K562 (cell line): Measurements from ENCODE around the gene TEDDM1. TPM values are rescaled to one million over a fixed set of nuclear protein-coding genes. Genes with fewer than 3 reads are reported as not detected.

ENCODE experiments used
- ATAC-seq: fragments of 200-7000 bp; cut with Tn5 transposase; 3 replicates; pipeline ENCODE4 v1.9.1; 2020; ENCODE audit warnings: moderate library complexity
- BruUV-seq: library from RNA; stranded (reverse); fragments of 400-500 nt; replicated peaks from 2 replicates; lab custom pipeline; 2021; lab: Mats Ljungman, UMichigan
- CTCF ChIA-PET: fragments of 300-600 bp; formaldehyde crosslinking; extraction: SDS; loops from one replicate; lab custom pipeline; 2021; ENCODE audit warnings: low intra/inter-chr PET ratio; lab: Yijun Ruan, JAX
- POLR2A ChIA-PET: fragments of 300-600, 350-650 bp; sonication (Branson Sonifier 250); formaldehyde crosslinking; extraction: SDS; loops from one replicate; lab custom pipeline; 2021; ENCODE audit warnings: antibody characterized with exemption, inconsistent platforms; lab: Yijun Ruan, JAX
- DNase-seq, 4 experiments: peaks; one replicate each; pipeline versions ENCODE4 v3.0.0 to v3.0.0-alpha.2; 2011 to 2018; ENCODE audit warnings: low spot score in 3 of 4, mixed read lengths in 3 of 4; ENCODE audit errors: extremely low read depth in 1 of 4
- FAIRE-seq: peaks from 2 replicates; lab custom pipeline; 2011; peaks lifted over from hg19 to GRCh38; lab: Jason Lieb, UNC
- H2AFZ ChIP-seq: 2 replicates; pipeline ENCODE4 v1.6.0; 2011; ENCODE audit warnings: low read depth, low read length, control low read depth, inconsistent platforms
- H3K27ac ChIP-seq: fragments of 200-600 bp; 3 replicates; pipeline ENCODE4 v1.8.0; 2011; ENCODE audit warnings: low read depth, mild to moderate bottlenecking, control low read depth, inconsistent platforms, low read length, moderate library complexity, mixed read lengths; ENCODE audit errors: extremely low read depth
- H3K27me3 ChIP-seq, 2 experiments: fragments of 300-600 bp in 1 of 2; 2 replicates in 1 of 2; 3 replicates in 1 of 2; pipeline versions ENCODE4 v1.6.0 to v1.8.0; 2011; ENCODE audit warnings: inconsistent platforms in 2 of 2, low read length in 2 of 2, mild to moderate bottlenecking in 1 of 2, mixed read lengths in 1 of 2, moderate library complexity in 1 of 2; ENCODE audit not compliant: control insufficient read depth in 2 of 2, insufficient read depth in 2 of 2
- H3K36me3 ChIP-seq: fragments of 300-600 bp; 3 replicates; pipeline ENCODE4 v1.8.0; 2011; ENCODE audit warnings: mild to moderate bottlenecking, low read length, inconsistent platforms; ENCODE audit not compliant: control insufficient read depth, insufficient read depth
- H3K4me1 ChIP-seq, 2 experiments: fragments of 200-600 bp in 1 of 2; replicated peaks in 1 of 2; 2 replicates in 1 of 2; 3 replicates in 1 of 2; pipeline versions ENCODE4 v1.5.1 to v1.8.0; 2011; ENCODE audit warnings: inconsistent platforms in 2 of 2, low read length in 2 of 2, mild to moderate bottlenecking in 1 of 2, mixed read lengths in 1 of 2, moderate library complexity in 1 of 2; ENCODE audit not compliant: control insufficient read depth in 2 of 2, insufficient read depth in 2 of 2
- H3K4me2 ChIP-seq: 2 replicates; pipeline ENCODE4 v1.6.1; 2011; ENCODE audit warnings: low read length, control low read depth, inconsistent platforms, mixed read lengths; ENCODE audit not compliant: insufficient read depth
- H3K4me3 ChIP-seq: fragments of 200-600 bp; sonication (generic), shearing (Covaris generic); 2 replicates; pipeline ENCODE4 v1.5.1; 2016; ENCODE audit warnings: control low read depth, inconsistent platforms
- H3K79me2 ChIP-seq: fragments of 200-600 bp; 3 replicates; pipeline ENCODE4 v1.8.0; 2011; ENCODE audit warnings: low read length, inconsistent platforms; ENCODE audit not compliant: control insufficient read depth, insufficient read depth
- H3K9ac ChIP-seq, 2 experiments: 2 replicates each; pipeline versions ENCODE4 v1.6.0 to v1.6.1; 2011; ENCODE audit warnings: low read depth in 2 of 2, low read length in 2 of 2, control low read depth in 1 of 2, inconsistent platforms in 1 of 2, mild to moderate bottlenecking in 1 of 2, mixed read lengths in 1 of 2; ENCODE audit not compliant: insufficient read depth in 1 of 2
- H3K9me1 ChIP-seq: one replicate; pipeline ENCODE4 v1.6.0; 2011; ENCODE audit warnings: inconsistent platforms, mild to moderate bottlenecking, low read length, moderate library complexity; ENCODE audit not compliant: control insufficient read depth, insufficient read depth
- H3K9me3 ChIP-seq: replicated peaks from 2 replicates; pipeline ENCODE4 v1.5.1; 2011; ENCODE audit warnings: low read depth, low read length, inconsistent platforms; ENCODE audit not compliant: control insufficient read depth, insufficient read depth
- H4K20me1 ChIP-seq: replicated peaks from 2 replicates; pipeline ENCODE4 v1.6.1; 2011; ENCODE audit warnings: low read length, inconsistent platforms, mixed read lengths; ENCODE audit not compliant: control insufficient read depth, insufficient read depth
- BRF1 ChIP-seq: IDR thresholded peaks from 3 replicates; pipeline ENCODE4 v1.6.1; 2011; ENCODE audit warnings: borderline replicate concordance, mild to moderate bottlenecking; ENCODE audit not compliant: insufficient read length; ENCODE audit errors: extremely low read depth
- CEBPG ChIP-seq, 3 experiments: fragments of 200-800 bp in 1 of 3; sonication (Bioruptor generic) in 1 of 3; sonication (generic) in 1 of 3; formaldehyde crosslinking in 1 of 3; IDR thresholded peaks in 2 of 3; conservative IDR thresholded peaks in 1 of 3; 2 replicates each; pipeline versions ENCODE4 v1.6.1 to v1.8.0; 2016 to 2022; ENCODE audit warnings: missing compliant biosample characterization in 2 of 3, missing genetic modification characterization in 2 of 3, mild to moderate bottlenecking in 1 of 3, missing genetic modification reagents in 1 of 3
- MGA ChIP-seq: fragments of 450-650 bp; IDR thresholded peaks from 2 replicates; pipeline ENCODE4 v1.6.1; 2016; ENCODE audit warnings: mild to moderate bottlenecking, moderate library complexity
- WGBS: fragments of 100-300 bp; shearing (Covaris generic); methylation state at CpG from one replicate; pipeline ENCODE4 v1.1.6; 2016; ENCODE audit warnings: low coverage, mixed read lengths; ENCODE audit not compliant: insufficient coverage; ENCODE audit errors: missing lambda C conversion rate; 5-methylcytosine and 5-hydroxymethylcytosine counted together
- in situ Hi-C: fragments of 300-500 bp; cut with MboI; formaldehyde crosslinking; loops from 4 replicates; pipeline ENCODE4 v1.15.0; 2018; ENCODE audit warnings: inconsistent platforms, mixed read lengths
- intact Hi-C: fragments of 100-400 bp; cut with micrococcal nuclease; formaldehyde crosslinking; loops from 2 replicates; pipeline ENCODE4 v1.14.2; 2022
- polyA plus RNA-seq, 8 experiments: library from polyadenylated mRNA; depleted of rRNA in 4 of 8; stranded (reverse) in 5 of 8; unstranded in 3 of 8; fragments of >200 nt; fragmentation: Nextera tagmentation in 2 of 8; fragmentation: Illumina TruSeq in 1 of 8; extraction: Ambion mirVana in 2 of 8; extraction: Trizol in 1 of 8; gene quantifications; 2 replicates each; pipeline versions ENCODE4 v1.2.1 to v1.2.3, GENCODE V29; 2011 to 2014; ENCODE audit warnings: inconsistent platforms in 1 of 8, missing spikeins in 1 of 8
- total RNA-seq, 7 experiments: library from RNA; depleted of rRNA in 6 of 7; stranded (reverse); fragments of >200 nt in 6 of 7; fragmentation: Illumina TruSeq in 2 of 7; extraction: Trizol in 2 of 7; gene quantifications; 2 replicates each; pipeline versions ENCODE4 v1.2.1 to v1.2.3, GENCODE V29; 2011 to 2021; ENCODE audit warnings: low replicate concordance in 1 of 7

Gene TEDDM1
- total and polyA plus RNA-seq, 9 of the 15 experiments (the other 6 are each of a cell fraction or from before 2014, with no cell fraction given) = not detected

DNA sequence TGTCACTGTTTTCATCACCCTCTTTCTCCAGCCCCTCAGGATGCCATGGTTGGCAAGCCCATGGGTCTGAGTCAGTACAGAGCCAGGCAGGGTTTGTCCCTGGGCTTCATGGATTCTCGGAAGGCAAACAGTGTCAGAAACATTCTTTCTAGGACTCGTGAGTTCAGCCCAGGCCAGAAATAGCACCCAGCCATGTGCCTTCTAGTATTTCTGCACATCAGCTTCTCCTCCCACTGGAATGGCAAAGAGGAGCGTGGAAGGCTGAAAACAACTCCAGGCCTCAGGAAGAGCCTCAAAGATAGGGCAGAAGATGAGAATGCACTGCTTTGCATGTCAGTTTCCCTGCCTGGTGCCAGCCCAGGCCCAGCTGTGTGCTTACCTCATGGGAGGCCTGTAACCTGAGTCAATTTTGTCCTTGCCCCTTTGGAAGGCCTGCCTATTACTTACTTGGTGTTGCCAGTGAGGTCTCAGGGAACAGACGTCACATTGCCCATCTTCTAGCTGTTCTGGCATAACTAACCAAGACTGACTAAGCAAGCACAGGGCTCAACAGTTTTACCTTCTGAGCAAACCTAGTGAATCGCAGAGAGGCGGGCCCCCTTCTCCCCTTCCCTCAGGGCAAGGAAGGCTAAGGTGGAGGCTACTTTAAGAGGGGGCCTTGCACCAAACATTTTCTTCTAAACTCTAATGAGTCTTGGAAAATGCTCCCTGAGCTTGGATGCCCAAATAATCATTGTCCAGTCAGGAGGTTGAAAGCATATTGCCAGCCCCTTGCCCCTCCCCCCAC is 51.3 kb downstream of the TEDDM1 start:
- in situ Hi-C loops = no loop called here
- BruUV-seq = no TSS peak
- TF ChIP-seq MGA (peak; percentile 34), BRF1 (no peak), CEBPG (CRISPR knock-in tag; IDR thresholded peaks at IDR 0.05) (peak; percentile 8; the same call in 1 of the 2 replicates), CEBPG (tag; conservative IDR thresholded peaks at IDR 0.05 in 1 of 2, IDR thresholded peaks at IDR 0.05 in 1 of 2) (no peak)

More for the DNA sequence above, 51.3 kb downstream of the TEDDM1 start:
- Histone ChIP-seq H3K27me3 (no peaks in the 10 kb centered on the region), H3K4me2 (no peak overlapping the region), H3K27ac (no peak overlapping the region), H3K9me3 (no peaks in the 10 kb centered on the region), H3K4me3 (no peak overlapping the region), H3K4me1 (peaks cover 5 to 14% of the 10 kb centered on the region in 2 experiments; a peak in 3 of 5 replicates), H3K36me3 (no peaks in the 10 kb centered on the region), H4K20me1 (no peaks in the 10 kb centered on the region), H3K9me1 (no peaks in the 10 kb centered on the region), H3K9ac (peak overlapping the region in 1 of 2 experiments; percentile 56; a peak in 2 of 4 replicates), H2AFZ (peak overlapping the region; percentile 65), H3K79me2 (no peaks in the 10 kb centered on the region)
- ATAC-seq (peak; percentile 25), DNase-seq (no peak), FAIRE-seq (no peak)
- CTCF ChIA-PET = interaction anchor here (0.5 kb wide), 1 partner anchor 1212 kb away, joined by 6 read pairs; no protein-coding TSS in a partner anchor
- intact Hi-C loops = no loop called here
- WGBS = 82% methylated on average over 6 of the region's 6 CpGs
- POLR2A ChIA-PET = interaction anchor here (0.6 to 1.4 kb wide), 6 partner anchors 11 to 39 kb away, joined by 3 to 5 read pairs (median 4); no protein-coding TSS in a partner anchor
